Stimulated activated CD4-positive, alpha-beta T cell treated with anti-CD3 and anti-CD28 coated beads, Interleukin-2, amount 100 ng/mL, for 24 hours (primary cell): Measurements from ENCODE around the gene RACGAP1.
"Not testable (repeated sequence)": the region's sequence is repeated elsewhere in the genome, so short reads cannot be mapped to it uniquely, and the experiment has no call there.

ENCODE experiments used
- DNase-seq, 2 donors: peaks; one replicate each; pipeline ENCODE4 v3.0.0-alpha.2; 2020

Gene RACGAP1

DNA sequence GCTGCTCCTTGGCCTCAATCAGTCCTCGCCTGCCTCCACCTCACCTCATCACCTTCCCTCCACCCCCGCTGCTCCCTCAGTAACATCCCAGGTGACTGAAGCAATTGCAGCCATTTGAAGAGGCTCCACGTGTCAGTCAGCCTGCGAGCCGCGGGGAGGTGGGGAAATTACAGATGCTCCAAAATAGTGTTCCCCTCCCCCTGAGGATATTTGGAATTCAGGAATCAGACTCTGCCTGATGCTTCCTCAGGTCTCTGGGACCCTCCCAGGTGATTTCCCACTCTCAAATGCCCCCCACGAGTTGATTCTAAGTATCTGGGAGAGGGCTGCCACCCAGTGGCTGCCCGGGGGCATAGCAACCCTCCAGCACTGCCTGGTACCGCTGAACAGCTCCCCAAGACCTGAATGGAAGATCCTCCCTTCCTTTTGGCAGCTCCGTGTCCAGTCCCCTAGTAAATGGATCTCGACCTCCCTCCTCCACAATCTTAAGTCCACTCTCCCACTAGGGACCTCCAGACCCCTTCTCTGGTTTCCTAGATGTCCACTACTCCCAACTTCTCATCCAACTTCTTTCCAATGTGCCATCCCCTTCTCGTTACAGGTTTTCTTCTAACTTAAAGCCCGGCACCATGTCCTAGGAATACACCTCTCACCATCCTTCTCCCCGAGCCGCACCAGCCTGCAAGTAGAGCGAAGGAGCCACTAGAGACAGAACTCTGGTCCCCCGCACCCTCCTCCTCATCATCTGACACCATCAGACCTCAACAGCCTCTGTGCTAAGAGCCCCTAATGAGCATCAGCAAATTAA, 30.7 kb upstream of the RACGAP1 start:
- peak; percentile 70 to 71 for DNase-seq

DNA sequence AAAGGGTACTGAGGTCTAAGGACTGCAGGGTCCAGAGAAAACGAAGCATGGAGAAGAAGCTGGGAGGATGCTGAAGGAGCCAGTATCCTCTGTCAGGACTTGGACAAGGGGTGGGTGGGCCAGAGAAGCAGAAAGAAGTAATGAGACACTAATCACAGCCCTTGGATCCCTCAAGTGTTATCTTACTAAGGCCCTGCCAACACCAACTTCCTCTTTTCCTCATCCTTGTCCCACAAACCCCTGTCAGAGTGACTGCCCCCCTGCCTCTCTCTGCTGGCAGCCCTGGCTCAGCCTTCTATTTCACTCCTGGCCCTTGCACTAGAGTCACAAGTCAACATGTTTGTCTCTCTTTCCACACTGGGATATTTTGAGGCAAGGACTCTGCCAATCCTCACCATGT, 28.3 kb upstream of the RACGAP1 start:
- DNase-seq, result no peak

- DNase-seq, result no peak
These were observed 27.7 kb upstream of the RACGAP1 start for GRCh38 chr12:50052964-50053363.

- DNase-seq, result no peak
These were observed 27.2 kb upstream of the RACGAP1 start for GRCh38 chr12:50052544-50052943.

GRCh38 chr12:50051101-50051806, 26.0 kb upstream of the RACGAP1 start:
- no peak for DNase-seq

- DNase-seq, result no peak
These were observed 25.3 kb upstream of the RACGAP1 start for GRCh38 chr12:50050410-50051098.

DNA sequence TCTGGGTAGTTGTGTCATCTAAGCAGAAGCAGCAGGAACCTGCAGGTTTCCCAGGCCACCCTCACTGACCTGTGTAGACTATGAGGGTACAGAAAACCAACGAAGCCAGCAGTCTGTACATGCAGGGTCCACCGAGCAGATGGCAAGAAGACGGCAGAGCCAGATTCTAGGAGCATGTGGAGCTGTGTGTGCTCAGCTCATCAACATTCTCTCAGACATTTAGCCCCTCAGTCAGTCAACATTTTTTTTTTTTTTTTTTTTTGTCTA, 24.8 kb upstream of the RACGAP1 start:
- no peak for DNase-seq

- DNase-seq, result no peak
These were observed 24.2 kb upstream of the RACGAP1 start for GRCh38 chr12:50049254-50050118.

- no peak for DNase-seq
These were observed 22.5 kb upstream of the RACGAP1 start for GRCh38 chr12:50047693-50048250.

DNA sequence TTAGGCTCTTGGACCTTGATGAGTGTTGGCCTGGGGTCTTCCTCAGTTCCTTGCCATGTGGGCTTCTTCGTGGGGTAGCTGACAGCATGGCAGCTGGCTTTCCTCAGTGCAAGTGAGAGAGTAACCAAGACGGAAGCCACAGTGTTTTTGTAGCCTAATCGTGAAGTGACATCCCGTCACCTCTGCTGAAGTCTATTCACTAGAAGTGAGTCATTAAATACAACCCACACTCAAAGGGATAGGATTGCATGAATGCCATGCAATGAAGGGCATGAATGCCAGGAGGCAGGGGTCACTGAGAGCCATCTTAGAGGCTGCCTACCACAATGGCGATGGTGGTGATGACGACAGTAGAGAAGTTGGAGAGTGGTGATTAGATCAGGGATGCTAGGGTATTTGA, 18.6 kb upstream of the RACGAP1 start:
- no peak for DNase-seq

- DNase-seq, result no peak
These were observed 18.0 kb upstream of the RACGAP1 start for GRCh38 chr12:50043308-50043707.

DNA sequence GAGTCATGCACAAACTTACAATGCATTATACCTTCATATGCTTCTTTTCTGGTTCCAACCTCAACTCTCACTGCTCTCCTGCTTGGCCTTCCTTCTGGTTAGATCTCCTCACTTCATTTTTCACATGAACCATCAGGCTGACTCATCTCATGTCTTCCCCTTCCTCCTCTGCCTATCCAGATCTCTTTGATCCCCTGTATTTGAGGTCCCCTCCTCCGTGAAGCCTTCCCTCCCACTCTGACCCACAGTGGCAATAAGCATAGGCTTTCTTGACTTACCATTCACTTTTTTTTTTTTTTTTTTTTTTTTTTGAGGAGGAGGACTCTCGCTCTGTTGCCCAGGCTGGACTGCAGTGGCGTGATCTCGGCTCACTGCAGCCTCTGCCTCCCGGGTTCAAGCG, 17.4 kb upstream of the RACGAP1 start:
- peak in 1 of 2 donors; percentile 37 for DNase-seq

DNA sequence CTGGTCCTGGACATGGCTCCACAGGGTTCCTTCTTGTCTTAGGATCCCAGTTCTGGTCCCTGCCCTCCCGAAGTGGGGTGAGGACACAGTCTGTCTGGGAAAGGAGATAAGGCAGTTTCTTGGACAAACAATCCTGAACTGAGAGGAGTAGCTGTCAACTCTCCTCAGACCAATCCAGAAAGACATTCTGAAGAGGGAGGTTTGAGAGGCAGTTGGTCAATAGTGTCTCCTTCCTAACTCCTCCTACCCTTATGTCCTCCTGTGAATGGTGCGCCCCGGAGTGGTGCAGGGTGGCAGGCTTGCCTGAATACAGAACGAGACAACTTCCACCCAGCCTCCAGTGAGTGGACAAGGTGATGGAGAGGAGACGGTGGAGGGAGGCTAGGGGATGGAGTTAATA, 16.7 kb upstream of the RACGAP1 start:
- DNase-seq, result no peak

DNA sequence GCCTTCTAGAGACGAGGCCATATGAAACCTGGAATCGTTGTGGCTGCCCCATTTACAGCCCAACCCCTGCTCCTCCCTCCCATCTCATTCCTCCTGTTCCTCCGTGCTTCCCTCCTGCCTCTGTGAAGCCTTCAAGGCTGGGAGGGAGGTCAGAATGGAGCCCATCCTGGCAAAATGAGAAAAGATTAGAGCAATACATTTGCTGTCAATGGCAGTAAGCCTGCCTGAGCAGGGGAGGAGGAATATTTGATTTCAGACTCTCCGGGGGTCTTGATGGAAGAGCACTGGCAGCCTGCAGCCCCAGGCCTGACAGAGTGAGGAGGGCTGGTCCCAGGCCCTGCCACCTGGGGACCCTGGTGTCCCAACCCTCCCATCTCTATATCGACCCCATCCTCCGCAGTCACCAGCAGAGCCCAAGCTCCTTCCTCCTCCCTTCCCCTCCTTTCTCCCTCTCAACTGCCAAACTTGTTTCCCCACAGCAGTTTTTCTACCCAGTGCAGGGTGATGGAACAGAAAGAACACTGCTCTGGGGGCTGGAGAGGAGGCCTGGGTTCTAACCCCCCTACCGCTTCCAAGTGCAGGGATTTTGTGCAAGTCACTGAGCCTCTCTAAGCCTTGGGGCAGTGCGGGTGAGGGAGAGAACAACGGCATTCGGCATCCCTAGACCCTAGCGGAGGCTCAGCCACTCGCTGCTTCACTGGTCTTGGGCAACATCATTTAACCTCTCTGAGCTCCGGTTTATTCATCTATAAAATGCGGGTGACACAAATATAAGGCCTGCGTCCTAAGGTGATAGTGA, 16.0 kb upstream of the RACGAP1 start:
- no peak for DNase-seq

GRCh38 chr12:50040657-50041056, 15.4 kb upstream of the RACGAP1 start:
- no peak for DNase-seq

GRCh38 chr12:50039151-50039835, 14.0 kb upstream of the RACGAP1 start:
- peak; percentile 93 to 96 for DNase-seq

GRCh38 chr12:50038336-50038735, 13.0 kb upstream of the RACGAP1 start:
- no peak for DNase-seq

GRCh38 chr12:50032854-50033581, 7.7 kb upstream of the RACGAP1 start:
- DNase-seq, result no peak

DNA sequence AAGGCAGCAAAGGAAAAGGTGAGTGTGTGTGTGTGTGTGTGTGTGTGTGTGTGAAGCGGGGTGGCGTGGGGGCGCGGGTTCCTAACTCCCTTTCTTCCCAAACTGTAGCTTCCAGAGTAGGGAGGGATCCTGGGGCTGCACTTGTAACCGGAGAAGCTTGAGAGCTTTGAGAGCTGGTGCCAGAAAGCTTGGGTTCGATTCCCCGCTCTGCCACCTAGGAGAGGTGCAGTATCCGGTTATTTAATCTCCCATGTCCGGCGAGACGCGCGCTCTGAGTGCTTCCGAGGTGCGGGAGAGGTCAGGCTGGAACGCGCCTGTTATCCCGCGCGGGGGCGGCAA, 7.2 kb upstream of the RACGAP1 start:
- DNase-seq, result no peak

DNA sequence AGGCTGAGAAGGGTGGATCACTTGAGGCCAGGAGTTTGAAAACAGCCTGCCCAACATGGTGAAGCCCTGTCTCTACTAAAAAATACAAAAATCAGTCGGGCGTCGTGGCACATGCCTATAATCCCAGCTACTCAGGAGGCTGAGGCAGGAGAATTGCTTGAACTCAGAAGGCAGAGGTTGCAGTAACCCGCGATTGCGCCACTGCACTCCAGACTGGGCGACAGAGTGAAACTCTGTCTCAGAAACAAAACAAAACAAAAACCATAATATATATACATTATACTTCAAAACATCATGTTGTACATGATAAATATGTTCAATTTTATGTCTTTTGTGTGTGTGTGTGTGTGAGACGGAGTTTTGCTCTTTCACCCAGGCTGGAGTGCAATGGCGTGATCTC, 5.2 kb upstream of the RACGAP1 start:
- not testable (repeated sequence) for DNase-seq

DNA sequence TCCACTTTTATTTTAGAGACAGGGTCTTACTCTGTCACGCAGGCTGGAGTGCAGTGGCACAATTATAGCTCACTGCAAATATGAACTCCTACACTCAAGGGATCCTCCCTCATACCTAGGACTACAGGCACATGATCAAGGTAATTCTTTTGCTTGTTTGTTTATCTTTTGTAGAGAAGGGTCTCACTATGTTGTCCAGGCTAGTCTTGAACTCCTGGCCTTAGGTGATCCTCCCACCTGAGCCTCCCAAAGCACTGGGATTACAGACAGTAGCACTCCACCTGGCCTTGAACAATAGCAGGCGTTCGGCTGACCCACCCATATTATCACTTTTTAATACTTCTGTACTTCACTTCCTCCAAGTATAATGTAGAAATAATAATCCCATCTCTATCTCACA, 1.4 kb upstream of the RACGAP1 start:
- DNase-seq, result no peak
